Stomach (tissue), 4 donors: Measurements from ENCODE around the gene GABRG3.

Experiments
- POLR2A ChIP-seq, 4 donors: fragments of 450-650 bp; IDR thresholded peaks; one replicate each; pipeline ENCODE4 v1.6.1; 2016; ENCODE audit warnings: antibody characterized with exemption in 4 of 4, control low read depth in 2 of 4, mild to moderate bottlenecking in 1 of 4, moderate library complexity in 1 of 4
- TF ChIP-seq, protein P1 (sequence below), 7 experiments: fragments of 450-650 bp in 4 of 7; fragments of 200-600 bp in 3 of 7; sonication (generic) in 3 of 7; IDR thresholded peaks; one replicate each; pipeline ENCODE4 v1.5.1; 2016 to 2019; ENCODE audit warnings: antibody characterized with exemption in 7 of 7, control low read depth in 2 of 7, mild to moderate bottlenecking in 1 of 7

DNA sequence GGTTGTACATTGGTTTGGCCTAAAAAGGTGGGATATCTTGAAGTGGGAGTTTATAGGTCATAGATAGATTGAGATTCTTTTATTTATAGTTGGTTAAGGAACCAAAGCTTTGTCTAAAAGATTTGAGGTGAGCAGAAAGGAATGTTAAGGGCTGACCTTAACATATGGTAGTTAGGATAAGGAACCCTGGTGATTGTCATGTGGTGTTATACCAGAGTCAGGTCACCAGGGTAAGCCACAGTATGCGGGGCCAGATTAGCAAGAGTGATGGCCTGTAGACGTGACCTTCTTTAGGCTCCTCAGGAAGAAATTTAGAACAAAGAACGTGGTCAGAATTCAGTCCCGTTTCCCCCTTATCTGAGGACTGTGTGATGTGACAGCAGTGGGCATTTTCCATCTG, 249.2 kb downstream of the GABRG3 start:
- TF ChIP-seq, protein P1, sequence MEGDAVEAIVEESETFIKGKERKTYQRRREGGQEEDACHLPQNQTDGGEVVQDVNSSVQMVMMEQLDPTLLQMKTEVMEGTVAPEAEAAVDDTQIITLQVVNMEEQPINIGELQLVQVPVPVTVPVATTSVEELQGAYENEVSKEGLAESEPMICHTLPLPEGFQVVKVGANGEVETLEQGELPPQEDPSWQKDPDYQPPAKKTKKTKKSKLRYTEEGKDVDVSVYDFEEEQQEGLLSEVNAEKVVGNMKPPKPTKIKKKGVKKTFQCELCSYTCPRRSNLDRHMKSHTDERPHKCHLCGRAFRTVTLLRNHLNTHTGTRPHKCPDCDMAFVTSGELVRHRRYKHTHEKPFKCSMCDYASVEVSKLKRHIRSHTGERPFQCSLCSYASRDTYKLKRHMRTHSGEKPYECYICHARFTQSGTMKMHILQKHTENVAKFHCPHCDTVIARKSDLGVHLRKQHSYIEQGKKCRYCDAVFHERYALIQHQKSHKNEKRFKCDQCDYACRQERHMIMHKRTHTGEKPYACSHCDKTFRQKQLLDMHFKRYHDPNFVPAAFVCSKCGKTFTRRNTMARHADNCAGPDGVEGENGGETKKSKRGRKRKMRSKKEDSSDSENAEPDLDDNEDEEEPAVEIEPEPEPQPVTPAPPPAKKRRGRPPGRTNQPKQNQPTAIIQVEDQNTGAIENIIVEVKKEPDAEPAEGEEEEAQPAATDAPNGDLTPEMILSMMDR (IDR thresholded peaks at IDR 0.05), result no peak
- no peak for TF ChIP-seq POLR2A (IDR thresholded peaks at IDR 0.05)
